Epithelial cell of proximal tubule (primary cell): Measurements from ENCODE around the gene IL7R. TPM values are rescaled to one million over a fixed set of nuclear protein-coding genes. Genes with fewer than 3 reads are reported as not detected.

Experiments used
- DNase-seq: peaks from one replicate; pipeline ENCODE4 v3.0.0-alpha.2; 2011; ENCODE audit warnings: low read depth
- H3K4me3 ChIP-seq: 2 replicates; pipeline ENCODE4 v1.5.1; 2011; ENCODE audit warnings: low read depth, mild to moderate bottlenecking, low read length
- CTCF ChIP-seq: conservative IDR thresholded peaks from 2 replicates; pipeline ENCODE4 v1.5.1; 2012; ENCODE audit warnings: low read depth, mild to moderate bottlenecking, low read length
- total RNA-seq: library from RNA; depleted of rRNA; stranded (reverse); fragments of >200 nt; gene quantifications from 2 replicates; pipeline ENCODE4 v1.2.3, GENCODE V29; 2015

The IL7R gene
- total RNA-seq, 1 donor from 2014 or later = 0.12 TPM

GRCh38 chr5:35859101-35859661 is 2.5 kb downstream of the IL7R start:
- no peak overlapping the region for H3K4me3 ChIP-seq
- TF ChIP-seq CTCF = no peak
- DNase-seq = no peak

GRCh38 chr5:35860686-35861085 is 4.0 kb downstream of the IL7R start:
- H3K4me3 ChIP-seq = no peak overlapping the region
- DNase-seq = no peak
- no peak for TF ChIP-seq CTCF

- no peak overlapping the region for H3K4me3 ChIP-seq
- no peak for DNase-seq
- TF ChIP-seq CTCF = no peak
Measured at GRCh38 chr5:35861718-35862117, 5.0 kb downstream of the IL7R start.

- no peak for TF ChIP-seq CTCF
- no peak for DNase-seq
Measured at GRCh38 chr5:35862126-35862525, 5.4 kb downstream of the IL7R start.

GRCh38 chr5:35863159-35863558 is 6.5 kb downstream of the IL7R start:
- TF ChIP-seq CTCF = no peak
- H3K4me3 ChIP-seq = no peak overlapping the region
- DNase-seq = no peak

More at GRCh38 chr5:35862126-35862525, 5.4 kb downstream of the IL7R start:
- no peak overlapping the region for H3K4me3 ChIP-seq

- no peak overlapping the region for H3K4me3 ChIP-seq
Measured at GRCh38 chr5:35867998-35868397, 11.3 kb downstream of the IL7R start.

More at GRCh38 chr5:35867998-35868397, 11.3 kb downstream of the IL7R start:
- TF ChIP-seq CTCF = no peak
- no peak for DNase-seq
